C4-2B (cell line): Measurements from ENCODE around the gene MEGF8.

Source experiments
- ZFX ChIP-seq: fragments of 450-650 bp; IDR thresholded peaks from 2 replicates; pipeline ENCODE4 v1.6.1; 2017
- TF ChIP-seq, protein P1 (sequence below): fragments of 450-650 bp; conservative IDR thresholded peaks from 2 replicates; pipeline ENCODE4 v1.5.1; 2017; ENCODE audit warnings: mild to moderate bottlenecking

DNA sequence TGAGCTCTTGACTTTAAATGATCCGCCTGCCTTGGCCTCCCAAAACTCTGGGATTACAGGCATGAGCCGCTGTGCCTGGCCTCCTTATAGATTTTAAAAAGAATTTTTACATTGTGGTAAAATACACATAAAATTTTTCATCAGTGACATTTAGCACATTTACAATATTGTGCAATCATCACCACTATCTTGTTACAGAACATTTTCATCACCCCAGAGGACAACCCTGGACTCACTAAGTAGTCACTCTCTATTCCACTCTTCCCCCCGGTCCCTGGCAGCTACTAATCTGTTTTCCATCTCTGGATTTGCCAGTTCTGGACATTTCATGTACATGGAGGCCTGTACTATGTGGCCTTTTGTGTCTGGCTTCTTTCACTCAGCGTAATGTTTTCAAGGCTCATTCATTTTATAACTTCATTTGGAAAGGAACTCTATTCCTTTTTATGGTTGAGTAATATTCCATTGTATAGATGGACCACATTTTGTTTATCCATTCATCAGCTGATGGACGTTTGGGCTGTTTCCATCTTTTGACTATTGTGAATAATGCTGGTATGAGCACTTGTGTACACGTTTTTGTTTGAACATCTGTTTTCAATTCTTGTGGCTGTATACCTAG, 19.9 kb downstream of the MEGF8 start:
- TF ChIP-seq, protein P1, sequence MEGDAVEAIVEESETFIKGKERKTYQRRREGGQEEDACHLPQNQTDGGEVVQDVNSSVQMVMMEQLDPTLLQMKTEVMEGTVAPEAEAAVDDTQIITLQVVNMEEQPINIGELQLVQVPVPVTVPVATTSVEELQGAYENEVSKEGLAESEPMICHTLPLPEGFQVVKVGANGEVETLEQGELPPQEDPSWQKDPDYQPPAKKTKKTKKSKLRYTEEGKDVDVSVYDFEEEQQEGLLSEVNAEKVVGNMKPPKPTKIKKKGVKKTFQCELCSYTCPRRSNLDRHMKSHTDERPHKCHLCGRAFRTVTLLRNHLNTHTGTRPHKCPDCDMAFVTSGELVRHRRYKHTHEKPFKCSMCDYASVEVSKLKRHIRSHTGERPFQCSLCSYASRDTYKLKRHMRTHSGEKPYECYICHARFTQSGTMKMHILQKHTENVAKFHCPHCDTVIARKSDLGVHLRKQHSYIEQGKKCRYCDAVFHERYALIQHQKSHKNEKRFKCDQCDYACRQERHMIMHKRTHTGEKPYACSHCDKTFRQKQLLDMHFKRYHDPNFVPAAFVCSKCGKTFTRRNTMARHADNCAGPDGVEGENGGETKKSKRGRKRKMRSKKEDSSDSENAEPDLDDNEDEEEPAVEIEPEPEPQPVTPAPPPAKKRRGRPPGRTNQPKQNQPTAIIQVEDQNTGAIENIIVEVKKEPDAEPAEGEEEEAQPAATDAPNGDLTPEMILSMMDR = no peak
- no peak for TF ChIP-seq ZFX
